DOHH2 (cell line): Measurements from ENCODE around the gene ST7.

Source experiments
- EZH2phosphoT487 ChIP-seq: fragments of 200-600 bp; sonication (generic); IDR thresholded peaks from 2 replicates; pipeline ENCODE4 v1.6.1; 2017; ENCODE audit warnings: borderline replicate concordance, mild to moderate bottlenecking, antibody characterized with exemption, low read length, moderate library complexity, mixed read lengths
- TF ChIP-seq, protein P1 (sequence below): fragments of 200-600 bp; sonication (generic); IDR thresholded peaks from one replicate; pipeline ENCODE4 v1.5.1; 2014; ENCODE audit warnings: antibody characterized with exemption, mild to moderate bottlenecking, low read depth, low read length; ENCODE audit not compliant: poor library complexity, severe bottlenecking

DNA sequence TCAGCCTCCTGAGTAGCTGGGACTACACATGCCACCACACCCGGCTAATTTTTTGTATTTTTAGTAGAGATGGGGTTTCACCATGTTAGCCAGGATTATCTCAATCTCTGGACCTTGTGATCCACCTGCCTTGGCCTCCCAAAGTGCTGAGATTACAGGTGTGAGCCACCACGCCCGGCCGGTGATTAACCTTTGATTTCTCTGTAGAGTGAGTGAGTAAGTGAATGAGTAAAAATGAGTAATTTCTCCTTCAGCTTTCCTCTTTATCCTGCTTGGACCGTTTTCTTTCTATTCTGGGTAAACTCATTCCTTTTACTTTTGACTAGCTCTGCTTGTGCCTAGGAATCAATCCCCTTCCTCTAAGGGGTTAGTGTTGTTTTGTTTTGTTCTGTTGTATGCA lies 36.8 kb downstream of the ST7 start:
- TF ChIP-seq, protein P1, sequence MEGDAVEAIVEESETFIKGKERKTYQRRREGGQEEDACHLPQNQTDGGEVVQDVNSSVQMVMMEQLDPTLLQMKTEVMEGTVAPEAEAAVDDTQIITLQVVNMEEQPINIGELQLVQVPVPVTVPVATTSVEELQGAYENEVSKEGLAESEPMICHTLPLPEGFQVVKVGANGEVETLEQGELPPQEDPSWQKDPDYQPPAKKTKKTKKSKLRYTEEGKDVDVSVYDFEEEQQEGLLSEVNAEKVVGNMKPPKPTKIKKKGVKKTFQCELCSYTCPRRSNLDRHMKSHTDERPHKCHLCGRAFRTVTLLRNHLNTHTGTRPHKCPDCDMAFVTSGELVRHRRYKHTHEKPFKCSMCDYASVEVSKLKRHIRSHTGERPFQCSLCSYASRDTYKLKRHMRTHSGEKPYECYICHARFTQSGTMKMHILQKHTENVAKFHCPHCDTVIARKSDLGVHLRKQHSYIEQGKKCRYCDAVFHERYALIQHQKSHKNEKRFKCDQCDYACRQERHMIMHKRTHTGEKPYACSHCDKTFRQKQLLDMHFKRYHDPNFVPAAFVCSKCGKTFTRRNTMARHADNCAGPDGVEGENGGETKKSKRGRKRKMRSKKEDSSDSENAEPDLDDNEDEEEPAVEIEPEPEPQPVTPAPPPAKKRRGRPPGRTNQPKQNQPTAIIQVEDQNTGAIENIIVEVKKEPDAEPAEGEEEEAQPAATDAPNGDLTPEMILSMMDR: no peak
- TF ChIP-seq EZH2phosphoT487: no peak
